ENCODE measurements around the gene MED29.

DNA sequence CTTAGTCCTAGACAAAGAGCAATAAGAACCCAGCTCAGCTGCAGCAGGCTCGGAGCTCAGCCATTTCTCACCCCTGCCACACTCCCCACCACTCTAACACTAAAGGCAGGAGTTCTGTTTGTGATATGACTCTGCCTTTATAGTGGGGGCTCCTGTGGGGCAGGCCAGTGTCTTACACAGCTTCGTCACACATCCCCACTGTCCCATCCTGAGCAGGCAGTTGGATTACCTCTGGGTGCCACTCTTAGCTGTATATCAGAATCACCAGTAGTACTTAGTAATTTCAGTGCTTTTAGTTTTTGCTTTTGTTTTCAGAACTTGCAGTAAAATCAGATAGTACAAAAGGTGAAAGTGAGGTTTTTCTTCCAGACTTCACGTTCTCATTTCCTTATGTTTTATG, 32.2 kb upstream of the MED29 start:
- TF ChIP-seq, protein P1, sequence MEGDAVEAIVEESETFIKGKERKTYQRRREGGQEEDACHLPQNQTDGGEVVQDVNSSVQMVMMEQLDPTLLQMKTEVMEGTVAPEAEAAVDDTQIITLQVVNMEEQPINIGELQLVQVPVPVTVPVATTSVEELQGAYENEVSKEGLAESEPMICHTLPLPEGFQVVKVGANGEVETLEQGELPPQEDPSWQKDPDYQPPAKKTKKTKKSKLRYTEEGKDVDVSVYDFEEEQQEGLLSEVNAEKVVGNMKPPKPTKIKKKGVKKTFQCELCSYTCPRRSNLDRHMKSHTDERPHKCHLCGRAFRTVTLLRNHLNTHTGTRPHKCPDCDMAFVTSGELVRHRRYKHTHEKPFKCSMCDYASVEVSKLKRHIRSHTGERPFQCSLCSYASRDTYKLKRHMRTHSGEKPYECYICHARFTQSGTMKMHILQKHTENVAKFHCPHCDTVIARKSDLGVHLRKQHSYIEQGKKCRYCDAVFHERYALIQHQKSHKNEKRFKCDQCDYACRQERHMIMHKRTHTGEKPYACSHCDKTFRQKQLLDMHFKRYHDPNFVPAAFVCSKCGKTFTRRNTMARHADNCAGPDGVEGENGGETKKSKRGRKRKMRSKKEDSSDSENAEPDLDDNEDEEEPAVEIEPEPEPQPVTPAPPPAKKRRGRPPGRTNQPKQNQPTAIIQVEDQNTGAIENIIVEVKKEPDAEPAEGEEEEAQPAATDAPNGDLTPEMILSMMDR (IDR thresholded peaks at IDR 0.05) = no peak
- TF ChIP-seq POLR2A (IDR thresholded peaks at IDR 0.05) = no peak
- no peak for TF ChIP-seq EP300 (IDR thresholded peaks at IDR 0.05)

All from stomach (tissue), 4 donors.